SU-DHL-6 (cell line): ENCODE results near the gene ABCC4.

Experiments
- H2AFZ ChIP-seq: fragments of 200-600 bp; sonication (generic); 2 replicates; pipeline ENCODE4 v1.6.1; 2014; ENCODE audit warnings: low read depth, mild to moderate bottlenecking, moderate library complexity, mixed read lengths, antibody characterized with exemption, low read length; ENCODE audit not compliant: severe bottlenecking
- H3F3A ChIP-seq: fragments of 200-600 bp; shearing (Covaris generic); 2 replicates; pipeline ENCODE4 v1.6.0; 2016; ENCODE audit warnings: antibody characterized with exemption, mild to moderate bottlenecking; ENCODE audit not compliant: insufficient read depth
- H3K27ac ChIP-seq: fragments of 200-600 bp; sonication (generic); 2 replicates; pipeline ENCODE4 v1.5.1; 2016; ENCODE audit warnings: low read depth, mild to moderate bottlenecking, low read length, moderate library complexity, mixed read lengths
- H3K27me3 ChIP-seq: fragments of 200-600 bp; sonication (generic), shearing (Covaris generic); 2 replicates; pipeline ENCODE4 v1.6.0; 2014; ENCODE audit warnings: mild to moderate bottlenecking, low read length
- H3K36me3 ChIP-seq: fragments of 200-600 bp; sonication (generic); 2 replicates; pipeline ENCODE4 v1.6.1; 2014; ENCODE audit warnings: mild to moderate bottlenecking, low read length, mixed read lengths
- H3K4me2 ChIP-seq: fragments of 300-600, 200-600 bp; shearing (Covaris generic), sonication (generic); 2 replicates; pipeline ENCODE4 v1.6.0; 2014; ENCODE audit warnings: low read length, low read depth, mild to moderate bottlenecking; ENCODE audit not compliant: poor library complexity, severe bottlenecking
- H3K4me3 ChIP-seq: fragments of 200-600 bp; sonication (generic); 2 replicates; pipeline ENCODE4 v1.5.1; 2014; ENCODE audit warnings: antibody characterized with exemption, low read length, mild to moderate bottlenecking, mixed read lengths; ENCODE audit not compliant: insufficient read depth, poor library complexity, severe bottlenecking
- H3K79me2 ChIP-seq: fragments of 200-600 bp; sonication (generic); 2 replicates; pipeline ENCODE4 v1.6.1; 2014; ENCODE audit warnings: mild to moderate bottlenecking, low read length, moderate library complexity; ENCODE audit not compliant: insufficient read depth
- H3K9ac ChIP-seq: fragments of 200-600 bp; sonication (generic); 2 replicates; pipeline ENCODE4 v1.7.0; 2014; ENCODE audit warnings: mild to moderate bottlenecking, low read length
- H3K9me2 ChIP-seq: fragments of 200-600 bp; sonication (generic); replicated peaks from 2 replicates; pipeline ENCODE4 v1.6.1; 2014; ENCODE audit warnings: low read length; ENCODE audit not compliant: insufficient read depth
- H3K9me3 ChIP-seq: fragments of 200-600 bp; sonication (generic); 2 replicates; pipeline ENCODE4 v1.6.1; 2014; ENCODE audit warnings: low read length, mixed read lengths; ENCODE audit not compliant: insufficient read depth
- H4K20me1 ChIP-seq: fragments of 200-600 bp; sonication (generic); 2 replicates; pipeline ENCODE4 v1.6.1; 2014; ENCODE audit warnings: low read depth, mild to moderate bottlenecking, antibody characterized with exemption, low read length, moderate library complexity, mixed read lengths
- EZH2phosphoT487 ChIP-seq: fragments of 200-600 bp; sonication (generic), shearing (Covaris generic); conservative IDR thresholded peaks from 2 replicates; pipeline ENCODE4 v1.6.1; 2018; ENCODE audit warnings: mild to moderate bottlenecking, antibody characterized with exemption, low read length, moderate library complexity, mixed read lengths
- TF ChIP-seq, protein P1 (sequence below): fragments of 200-600 bp; sonication (generic); IDR thresholded peaks from one replicate; pipeline ENCODE4 v1.5.1; 2017; ENCODE audit warnings: antibody characterized with exemption, mild to moderate bottlenecking, low read length, moderate library complexity; ENCODE audit not compliant: insufficient read depth, poor library complexity, severe bottlenecking

Gene ABCC4

DNA sequence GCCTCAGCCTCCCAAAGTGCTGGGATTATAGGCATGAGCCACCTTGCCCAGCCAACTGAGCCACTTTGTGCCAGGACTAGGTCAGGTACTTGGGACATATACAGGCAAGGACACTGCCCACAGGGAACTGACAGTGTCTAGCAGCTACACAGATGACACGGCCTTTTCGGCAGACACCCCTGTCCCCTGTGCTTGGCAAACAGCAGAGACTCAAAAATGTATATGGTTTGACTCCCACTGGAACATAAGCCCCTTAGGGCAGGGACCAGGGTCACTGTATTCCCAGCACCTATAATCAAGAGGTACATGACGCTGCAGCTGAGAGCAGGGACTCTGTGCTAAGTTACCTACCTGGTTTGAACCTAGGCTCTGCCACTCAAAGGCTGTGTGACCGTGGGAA lies 16.8 kb downstream of the ABCC4 start:
- Histone ChIP-seq H3K36me3 (no peaks in the 10 kb centered on the region), H3K79me2 (peaks cover 56% of the 10 kb centered on the region), H3K9me3 (no peaks in the 10 kb centered on the region), H3K9me2 (no peaks in the 10 kb centered on the region), H3K27me3 (no peaks in the 10 kb centered on the region), H2AFZ (no peak overlapping the region), H3K4me3 (no peak overlapping the region), H3K9ac (no peak overlapping the region), H4K20me1 (no peaks in the 10 kb centered on the region; the same call in 1 of the 2 replicates), H3K4me2 (no peak overlapping the region), H3F3A (peaks cover 4% of the 10 kb centered on the region; the same call in 1 of the 2 replicates), H3K27ac (no peak overlapping the region)
- no peak for TF ChIP-seq EZH2phosphoT487
- TF ChIP-seq, protein P1, sequence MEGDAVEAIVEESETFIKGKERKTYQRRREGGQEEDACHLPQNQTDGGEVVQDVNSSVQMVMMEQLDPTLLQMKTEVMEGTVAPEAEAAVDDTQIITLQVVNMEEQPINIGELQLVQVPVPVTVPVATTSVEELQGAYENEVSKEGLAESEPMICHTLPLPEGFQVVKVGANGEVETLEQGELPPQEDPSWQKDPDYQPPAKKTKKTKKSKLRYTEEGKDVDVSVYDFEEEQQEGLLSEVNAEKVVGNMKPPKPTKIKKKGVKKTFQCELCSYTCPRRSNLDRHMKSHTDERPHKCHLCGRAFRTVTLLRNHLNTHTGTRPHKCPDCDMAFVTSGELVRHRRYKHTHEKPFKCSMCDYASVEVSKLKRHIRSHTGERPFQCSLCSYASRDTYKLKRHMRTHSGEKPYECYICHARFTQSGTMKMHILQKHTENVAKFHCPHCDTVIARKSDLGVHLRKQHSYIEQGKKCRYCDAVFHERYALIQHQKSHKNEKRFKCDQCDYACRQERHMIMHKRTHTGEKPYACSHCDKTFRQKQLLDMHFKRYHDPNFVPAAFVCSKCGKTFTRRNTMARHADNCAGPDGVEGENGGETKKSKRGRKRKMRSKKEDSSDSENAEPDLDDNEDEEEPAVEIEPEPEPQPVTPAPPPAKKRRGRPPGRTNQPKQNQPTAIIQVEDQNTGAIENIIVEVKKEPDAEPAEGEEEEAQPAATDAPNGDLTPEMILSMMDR: no peak

DNA sequence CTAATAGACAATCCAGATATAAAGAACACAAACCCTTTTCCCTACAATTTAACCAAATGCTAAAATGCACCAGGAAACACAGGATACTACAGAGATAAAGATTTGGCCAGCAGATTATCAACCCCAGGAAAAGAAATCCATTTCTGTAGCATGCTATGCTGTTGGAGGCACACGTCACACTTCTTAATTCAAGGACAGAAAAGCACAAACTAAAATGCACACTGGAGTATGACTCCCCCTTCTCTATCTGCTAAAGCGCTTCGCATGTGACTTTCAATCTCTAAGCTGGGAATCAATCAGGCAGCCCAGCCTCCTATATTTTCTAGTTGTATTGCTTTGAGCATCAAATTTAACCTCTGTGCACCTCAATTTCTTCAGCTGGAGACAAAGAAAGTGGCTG lies 22.2 kb downstream of the ABCC4 start:
- no peak overlapping the region for H3K9ac ChIP-seq
- H3K79me2 ChIP-seq: peaks cover 60% of the 10 kb centered on the region
- H3K36me3 ChIP-seq: no peaks in the 10 kb centered on the region
- no peaks in the 10 kb centered on the region for H3K9me2 ChIP-seq
- no peaks in the 10 kb centered on the region for H3K27me3 ChIP-seq
- H3K27ac ChIP-seq: no peak overlapping the region
- H3K4me3 ChIP-seq: no peak overlapping the region
- H2AFZ ChIP-seq: no peak overlapping the region
- no peaks in the 10 kb centered on the region for H4K20me1 ChIP-seq
- H3K4me2 ChIP-seq: no peak overlapping the region
- peaks cover 4% of the 10 kb centered on the region; the same call in 1 of the 2 replicates for H3F3A ChIP-seq
- H3K9me3 ChIP-seq: no peaks in the 10 kb centered on the region
- TF ChIP-seq, protein P1: no peak
- no peak for TF ChIP-seq EZH2phosphoT487

DNA sequence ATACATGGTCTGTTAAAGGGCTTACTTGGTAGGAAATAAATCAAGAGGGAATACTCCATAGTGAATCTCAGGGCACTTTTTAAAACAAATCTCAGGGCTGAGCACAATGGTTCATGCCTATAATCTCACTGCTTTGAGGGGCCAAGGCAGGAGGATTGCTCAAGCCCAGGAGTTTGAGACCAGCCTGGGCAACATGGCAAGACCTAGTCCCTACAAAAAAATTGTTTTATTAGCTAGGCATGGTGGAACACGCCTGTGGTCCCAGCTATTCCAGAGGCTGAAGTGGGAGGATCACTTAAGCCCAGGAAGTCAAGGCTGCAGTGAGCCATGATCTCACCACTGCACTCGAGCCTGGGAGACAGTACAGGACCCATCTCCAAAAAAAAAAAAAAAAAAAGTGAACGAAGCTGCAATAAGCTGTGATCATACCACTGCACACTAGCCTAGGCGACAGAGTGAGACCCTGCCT lies 25.2 kb downstream of the ABCC4 start:
- Histone ChIP-seq H3K4me2 (no peak overlapping the region), H3K36me3 (no peaks in the 10 kb centered on the region), H3K9me3 (no peaks in the 10 kb centered on the region), H3F3A (no peaks in the 10 kb centered on the region), H3K27ac (no peak overlapping the region), H3K79me2 (peaks cover 72% of the 10 kb centered on the region), H3K4me3 (no peak overlapping the region), H3K27me3 (no peaks in the 10 kb centered on the region), H3K9me2 (no peaks in the 10 kb centered on the region), H3K9ac (no peak overlapping the region), H4K20me1 (no peaks in the 10 kb centered on the region), H2AFZ (no peak overlapping the region)
- TF ChIP-seq, protein P1: no peak
- TF ChIP-seq EZH2phosphoT487: no peak
